Measurements from ENCODE around the gene VWA5B1.

DNA sequence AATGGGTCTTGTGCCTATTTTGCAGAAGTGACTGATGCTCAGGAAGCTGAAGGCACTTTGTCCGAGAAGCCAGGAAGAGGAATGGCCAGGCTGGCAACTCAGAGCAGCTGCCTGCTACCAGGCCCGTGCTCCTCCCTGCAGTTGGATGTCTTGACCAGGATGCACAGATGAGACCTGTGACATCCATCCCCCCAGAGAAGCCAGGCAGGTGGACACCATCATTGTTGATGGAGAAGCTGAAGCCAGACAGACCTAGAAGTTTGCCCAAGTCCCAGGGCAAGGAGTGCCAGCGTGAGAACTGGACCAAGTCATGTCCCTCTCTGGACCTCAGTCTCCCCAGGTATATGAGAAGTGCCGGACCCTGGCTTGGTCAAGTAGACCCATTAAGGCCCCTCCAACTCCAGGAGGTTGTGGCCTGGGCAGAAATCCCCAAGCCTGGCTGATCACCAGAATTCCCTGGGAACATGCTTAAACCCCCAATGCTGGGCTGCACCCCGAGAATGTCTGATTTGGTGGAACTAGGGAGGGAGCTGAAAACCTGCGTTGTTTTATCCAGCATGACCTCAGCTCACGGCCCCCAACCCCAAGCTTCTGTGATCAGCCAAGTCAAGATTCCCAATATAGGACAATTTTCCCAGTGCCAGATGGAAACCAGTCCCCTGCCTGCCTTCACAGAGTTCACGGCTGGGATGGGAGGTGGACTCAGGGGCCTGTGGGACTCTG lies 112.9 kb downstream of the VWA5B1 start:
- TF ChIP-seq, protein P1, sequence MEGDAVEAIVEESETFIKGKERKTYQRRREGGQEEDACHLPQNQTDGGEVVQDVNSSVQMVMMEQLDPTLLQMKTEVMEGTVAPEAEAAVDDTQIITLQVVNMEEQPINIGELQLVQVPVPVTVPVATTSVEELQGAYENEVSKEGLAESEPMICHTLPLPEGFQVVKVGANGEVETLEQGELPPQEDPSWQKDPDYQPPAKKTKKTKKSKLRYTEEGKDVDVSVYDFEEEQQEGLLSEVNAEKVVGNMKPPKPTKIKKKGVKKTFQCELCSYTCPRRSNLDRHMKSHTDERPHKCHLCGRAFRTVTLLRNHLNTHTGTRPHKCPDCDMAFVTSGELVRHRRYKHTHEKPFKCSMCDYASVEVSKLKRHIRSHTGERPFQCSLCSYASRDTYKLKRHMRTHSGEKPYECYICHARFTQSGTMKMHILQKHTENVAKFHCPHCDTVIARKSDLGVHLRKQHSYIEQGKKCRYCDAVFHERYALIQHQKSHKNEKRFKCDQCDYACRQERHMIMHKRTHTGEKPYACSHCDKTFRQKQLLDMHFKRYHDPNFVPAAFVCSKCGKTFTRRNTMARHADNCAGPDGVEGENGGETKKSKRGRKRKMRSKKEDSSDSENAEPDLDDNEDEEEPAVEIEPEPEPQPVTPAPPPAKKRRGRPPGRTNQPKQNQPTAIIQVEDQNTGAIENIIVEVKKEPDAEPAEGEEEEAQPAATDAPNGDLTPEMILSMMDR (IDR thresholded peaks at IDR 0.05): no peak
- TF ChIP-seq POLR2A (IDR thresholded peaks at IDR 0.05): no peak

Measured in uterus (tissue), 2 donors.